SKM-1 (cell line): ENCODE measurements around the gene UQCRC2.
"Not testable (repeated sequence)": the region's sequence is repeated elsewhere in the genome, so short reads cannot be mapped to it uniquely, and the experiment has no call there.

ENCODE experiments used
- DNase-seq: peaks from one replicate; lab custom pipeline; 2025; ENCODE audit not compliant: unreplicated experiment; lab: John Stamatoyannopoulos, UW

UQCRC2 gene

DNA sequence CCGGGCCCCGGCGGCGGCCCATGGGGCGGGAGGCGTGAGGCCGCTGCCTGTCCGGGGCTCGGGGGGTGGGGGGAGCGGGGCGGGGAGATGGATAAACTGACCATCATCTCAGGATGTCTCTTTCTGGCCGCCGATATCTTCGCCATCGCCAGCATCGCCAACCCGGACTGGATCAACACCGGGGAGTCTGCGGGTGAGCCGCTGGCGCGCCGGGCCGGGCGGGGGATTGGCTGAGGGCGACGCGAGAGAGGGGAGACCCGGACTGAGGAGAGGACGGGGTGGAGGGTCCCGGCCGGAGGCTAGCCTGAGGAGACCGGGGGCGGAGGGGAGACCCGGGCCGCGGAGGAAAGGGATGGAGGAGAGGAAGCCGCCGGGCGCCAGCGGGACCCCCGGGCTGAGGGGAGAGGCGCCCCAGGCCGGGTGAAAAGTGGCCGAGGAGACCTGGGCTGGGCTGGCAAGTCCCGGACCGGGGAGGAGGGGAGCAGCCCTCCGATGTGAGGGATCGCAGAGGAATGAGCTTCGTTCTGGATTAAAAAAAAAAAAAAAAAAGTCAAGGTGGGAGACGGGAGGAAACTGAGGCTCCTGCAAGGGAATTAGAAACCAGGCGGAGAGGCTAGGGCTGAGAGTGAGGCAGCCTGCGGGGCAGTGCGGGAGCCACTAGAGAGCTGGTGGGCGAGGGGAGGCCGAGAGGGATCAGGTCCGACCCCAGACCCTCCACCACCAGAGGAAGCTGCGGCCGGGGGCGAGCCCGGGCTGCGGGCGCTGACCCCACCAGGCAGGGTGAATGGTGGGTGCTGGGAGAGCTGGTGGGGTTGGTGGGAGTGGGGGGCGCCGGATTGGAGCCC lies 55.3 kb downstream of the UQCRC2 start:
- no peak for DNase-seq

DNA sequence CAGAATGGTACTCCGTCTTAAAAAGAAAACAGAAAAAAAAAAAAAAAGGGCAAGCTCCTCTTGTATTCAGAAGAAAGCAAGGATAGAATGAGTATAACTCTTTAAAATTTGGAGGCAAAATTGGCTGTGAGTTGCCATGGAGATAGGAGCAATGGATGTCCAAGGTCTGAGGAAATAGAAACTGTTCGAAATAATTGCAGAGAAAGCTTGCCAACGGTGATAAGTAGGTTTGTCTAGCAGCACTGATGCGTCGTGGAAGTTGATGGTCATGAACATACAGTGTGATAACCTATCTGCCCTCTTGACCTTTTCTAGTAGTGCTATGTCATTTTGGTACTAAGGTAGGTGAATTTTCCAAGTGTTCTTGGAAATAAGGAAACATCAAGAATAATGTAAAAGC lies 57.7 kb downstream of the UQCRC2 start:
- no peak for DNase-seq

DNA sequence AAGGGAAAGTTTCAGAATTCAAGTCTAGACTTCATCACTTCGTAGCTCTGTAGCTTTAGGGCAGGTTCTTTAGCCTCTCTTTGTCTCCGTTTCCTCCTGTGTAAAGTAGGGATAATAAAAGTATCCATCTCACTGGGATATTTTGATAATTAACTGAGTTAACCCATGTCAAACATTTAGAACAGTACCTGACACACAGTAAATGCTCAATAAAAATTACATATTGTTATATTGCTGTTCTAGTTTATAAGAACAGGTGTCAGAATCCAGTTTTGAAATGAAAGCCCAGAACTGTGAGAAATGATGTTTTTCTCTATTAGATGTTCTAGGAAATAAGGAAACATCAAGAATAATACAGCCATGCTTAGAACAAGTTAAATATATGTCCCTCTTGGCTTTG lies 59.1 kb downstream of the UQCRC2 start:
- DNase-seq: no peak

DNA sequence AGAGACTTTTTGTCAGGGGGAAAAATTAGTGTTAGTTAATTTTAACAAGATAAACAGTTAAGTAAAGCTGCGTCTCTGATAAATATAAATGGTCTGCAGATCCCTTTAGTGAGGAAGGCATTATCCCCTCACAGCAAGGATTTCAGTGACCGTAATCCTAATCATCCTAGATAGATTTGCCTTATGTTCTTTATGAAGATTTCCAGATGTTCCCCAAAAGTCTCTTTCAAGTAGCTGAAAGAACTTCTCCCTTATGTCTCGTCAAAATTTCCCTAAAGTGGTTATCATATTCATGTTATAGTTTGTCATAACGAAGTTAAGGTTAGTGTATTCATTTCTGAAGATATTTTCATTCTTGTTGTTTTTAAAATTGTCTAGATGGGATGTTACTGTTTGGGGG lies 60.3 kb downstream of the UQCRC2 start:
- DNase-seq: no peak

DNA sequence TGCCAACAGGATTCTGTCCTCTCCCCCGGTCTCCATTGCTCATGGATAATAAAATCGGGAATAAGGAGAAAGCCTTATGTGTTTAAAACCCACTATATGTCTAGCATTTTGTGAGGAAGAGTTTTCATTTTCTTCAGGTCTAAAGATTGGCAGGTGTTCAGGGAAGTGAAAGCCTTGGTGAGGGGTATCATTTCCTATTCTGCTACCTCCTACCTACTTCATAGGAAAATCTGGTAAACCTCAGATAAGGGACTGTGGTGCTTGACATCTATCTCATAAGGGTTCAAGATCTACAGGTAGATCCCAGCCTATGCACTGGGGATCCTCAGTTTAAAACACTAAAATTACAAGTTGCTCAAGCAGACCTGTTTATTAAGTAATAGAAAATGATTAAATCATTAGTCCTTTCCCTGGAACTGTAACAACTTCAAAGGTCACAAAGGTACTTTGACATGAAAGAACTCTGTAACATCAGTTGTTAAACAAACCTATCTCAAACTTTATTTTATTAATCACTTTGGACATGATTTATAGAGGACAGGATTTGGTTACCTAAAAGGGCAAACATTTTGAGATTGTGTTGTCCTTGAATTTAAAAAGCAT lies 61.2 kb downstream of the UQCRC2 start:
- no peak for DNase-seq

DNA sequence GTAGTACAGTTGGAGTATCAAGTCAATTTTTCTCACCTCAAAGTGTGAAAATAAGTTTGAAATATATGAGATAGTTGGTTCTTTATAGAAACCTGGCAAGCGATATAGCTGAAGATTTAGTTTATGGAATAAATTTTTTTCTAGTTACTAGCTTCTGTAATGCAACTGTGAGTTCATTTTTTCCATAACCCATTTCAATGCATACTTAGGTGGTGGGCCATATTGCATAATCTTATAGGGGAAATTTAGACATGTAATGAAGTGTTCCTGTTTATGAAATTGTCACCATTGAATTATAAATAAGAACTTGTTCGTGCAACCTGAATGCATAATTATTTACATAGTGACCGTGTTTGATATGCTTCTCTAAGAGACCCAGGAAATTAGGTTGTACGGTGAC lies 63.8 kb downstream of the UQCRC2 start:
- DNase-seq: no peak

DNA sequence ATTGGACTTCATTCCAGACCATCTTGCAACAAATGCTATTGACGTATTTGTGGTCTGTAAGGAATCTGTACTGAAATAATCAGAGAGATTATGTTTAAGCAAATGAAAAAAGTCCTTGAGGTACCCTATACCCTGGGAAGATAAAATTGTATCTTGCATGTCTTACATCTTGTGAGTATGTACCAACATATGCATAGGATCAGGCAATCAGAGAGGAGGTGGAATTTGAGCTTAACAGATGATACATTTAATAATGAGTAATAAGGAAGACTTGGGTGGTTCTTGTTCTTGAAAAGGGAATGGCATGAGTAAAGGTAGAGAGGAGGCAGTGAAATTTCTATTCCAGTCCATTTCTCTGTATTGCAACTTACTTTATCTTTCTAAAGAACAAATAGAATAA lies 65.4 kb downstream of the UQCRC2 start:
- no peak for DNase-seq

DNA sequence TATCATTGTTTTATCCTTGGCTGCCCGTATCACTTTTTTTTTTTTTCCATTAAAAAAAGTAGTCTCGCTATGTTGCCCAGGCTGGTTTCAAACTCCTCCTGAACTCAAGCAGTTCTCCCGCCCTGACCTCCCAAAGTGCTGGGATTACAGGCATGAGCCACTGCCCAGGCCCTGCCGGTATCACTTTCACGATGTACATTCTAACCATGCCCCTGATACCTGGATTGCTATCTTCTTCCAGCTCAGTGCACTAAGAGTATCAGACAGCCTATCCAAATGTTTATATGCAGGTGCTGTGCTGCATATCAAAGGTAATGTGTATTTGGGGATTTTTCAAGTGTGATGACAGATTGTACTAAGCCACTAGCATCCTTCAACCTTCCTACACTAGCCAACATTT lies 69.0 kb downstream of the UQCRC2 start:
- DNase-seq: no peak

DNA sequence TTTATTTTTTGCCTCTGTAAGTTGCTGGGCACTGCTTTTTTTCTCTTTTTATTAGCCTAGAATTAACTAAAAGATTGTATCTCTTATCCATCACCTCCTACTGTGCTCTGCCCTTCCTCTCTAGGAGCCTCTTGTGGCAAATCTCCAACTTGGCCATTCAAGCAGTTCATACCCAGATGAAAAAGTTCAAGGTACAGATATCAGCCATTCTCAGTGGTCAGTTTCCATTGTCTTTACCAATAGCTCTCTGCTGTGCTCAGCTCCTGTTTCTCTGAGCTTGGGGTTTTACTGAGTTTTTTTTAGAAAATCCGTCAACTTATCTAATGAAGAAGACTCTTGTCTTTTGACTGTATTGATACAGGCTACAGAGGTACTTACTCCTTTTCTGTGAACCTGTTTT lies 70.3 kb downstream of the UQCRC2 start:
- no peak for DNase-seq

DNA sequence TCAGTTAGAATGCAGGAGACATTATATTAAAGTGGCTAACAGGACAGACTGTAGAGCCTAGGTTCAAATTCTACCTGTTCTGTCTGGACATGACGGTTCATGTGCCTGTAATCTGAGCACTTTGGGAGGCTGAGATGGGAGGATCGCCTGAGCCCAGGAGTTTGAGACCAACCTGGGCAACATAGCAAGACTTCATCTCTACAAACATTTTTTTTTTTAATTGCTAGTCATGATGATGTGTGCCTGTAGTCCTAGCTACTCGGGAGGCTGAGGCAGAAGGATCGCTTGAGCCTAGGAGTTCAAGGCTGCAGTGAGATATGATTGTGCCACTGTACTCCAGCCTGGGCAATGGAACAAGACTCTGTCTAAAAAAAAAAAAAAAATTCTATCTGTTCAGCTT lies 71.6 kb downstream of the UQCRC2 start:
- DNase-seq: not testable (repeated sequence)

DNA sequence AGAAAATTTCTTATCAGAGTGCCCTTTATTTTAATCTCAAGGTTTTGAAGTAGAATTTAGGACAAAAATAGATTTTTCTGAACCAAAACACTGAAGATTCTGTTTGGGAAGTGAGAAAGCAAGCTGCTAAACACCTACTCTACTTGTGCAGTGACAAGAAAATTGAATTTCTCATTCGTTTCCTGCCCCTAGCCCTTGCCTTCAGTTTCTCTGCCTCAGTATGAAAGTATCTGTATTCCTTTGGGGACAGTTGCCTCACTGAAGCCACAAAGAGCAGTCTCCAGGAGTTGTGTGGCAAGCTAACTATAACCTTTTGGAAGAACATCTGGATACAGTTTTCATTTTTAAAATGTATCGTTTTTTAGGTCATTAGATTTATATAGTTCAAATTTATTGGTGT lies 74.5 kb downstream of the UQCRC2 start:
- no peak for DNase-seq

DNA sequence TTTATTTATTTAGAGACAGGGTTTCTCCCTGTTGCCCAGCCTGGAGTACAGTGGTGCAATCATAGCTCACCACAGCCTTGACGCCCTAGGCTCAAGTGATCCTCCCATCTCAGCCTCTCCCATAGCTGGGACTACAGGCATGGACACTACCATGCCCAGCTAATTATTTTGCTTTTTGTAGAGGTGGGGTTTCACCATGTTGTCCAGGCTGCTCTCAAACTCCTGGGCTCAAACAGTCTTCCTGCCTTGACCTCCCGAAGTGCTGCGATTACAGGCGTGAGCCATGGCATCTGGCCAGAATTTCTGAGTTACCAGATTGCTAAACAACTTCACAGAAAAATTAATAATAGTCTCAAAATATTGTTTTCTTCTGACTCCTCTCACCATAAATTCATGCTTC lies 76.5 kb downstream of the UQCRC2 start:
- no peak for DNase-seq

DNA sequence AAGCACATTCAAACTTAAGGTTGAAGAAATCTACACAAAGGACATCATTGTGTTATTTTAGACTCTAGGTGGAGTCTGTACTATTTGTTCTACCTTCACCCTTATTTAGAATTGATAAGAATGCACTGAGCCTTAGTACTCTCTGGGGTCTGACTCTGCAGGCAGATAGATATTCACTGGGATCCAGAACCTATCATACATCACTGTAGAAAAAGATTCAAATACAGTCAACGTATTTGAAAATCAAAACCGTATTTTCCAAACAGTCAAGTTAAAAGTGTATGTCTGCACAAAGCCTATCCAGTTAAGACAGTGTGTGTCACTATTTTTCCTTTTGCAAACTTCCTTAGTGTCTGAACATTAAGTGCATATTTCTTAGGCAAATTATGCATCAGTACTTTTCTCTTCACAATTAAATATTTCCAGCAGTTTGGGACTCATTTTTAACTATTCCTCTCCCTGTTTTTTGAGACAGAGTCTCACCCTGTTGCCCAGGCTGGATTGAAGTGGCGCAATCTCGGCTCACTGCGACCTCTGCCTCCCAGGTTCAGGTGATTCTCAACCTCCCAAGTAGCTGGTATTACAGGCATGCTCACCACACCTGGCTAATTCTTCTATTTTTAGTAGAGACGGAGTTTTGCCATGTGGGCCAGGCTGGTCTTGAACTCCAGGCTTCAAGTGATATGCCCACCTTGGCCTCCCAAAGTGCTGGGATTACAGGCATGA lies 77.1 kb downstream of the UQCRC2 start:
- no peak for DNase-seq

DNA sequence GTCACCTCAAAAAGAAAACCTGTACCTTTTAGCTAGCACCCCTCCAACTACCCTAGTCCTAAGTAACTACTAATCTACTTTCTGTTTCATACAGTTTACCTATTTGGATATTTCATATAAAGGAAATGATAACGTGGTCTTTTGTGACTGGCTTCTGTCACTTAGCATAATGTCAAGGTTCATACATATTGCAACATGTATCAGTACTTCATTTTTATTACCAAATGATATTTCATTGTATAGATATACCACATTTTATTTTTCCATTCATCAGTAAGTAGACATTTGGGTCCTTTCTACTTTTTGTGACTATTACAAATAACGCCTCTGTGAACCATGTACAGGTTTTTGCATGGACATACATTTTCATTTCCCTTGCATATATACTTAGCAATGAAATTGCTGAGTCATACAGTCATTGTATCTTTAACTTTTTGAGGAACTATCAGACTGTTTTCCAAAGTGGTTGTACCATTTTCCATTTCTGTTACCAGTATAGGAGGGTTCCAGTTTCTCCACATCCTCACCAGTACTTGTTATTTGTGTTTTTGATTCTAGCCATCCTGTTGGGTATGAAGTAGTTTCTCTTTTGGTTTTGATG lies 78.4 kb downstream of the UQCRC2 start:
- no peak for DNase-seq
